ENCODE measurements around the gene PDCD2L.
"Not testable (repeated sequence)": the region's sequence is repeated elsewhere in the genome, so short reads cannot be mapped to it uniquely, and the experiment has no call there.

PDCD2L gene

GRCh38 chr19:34397853-34398252, 6.3 kb upstream of the PDCD2L start:
- DNase-seq (ENCODE audit: low read depth, low spot score): no peak
- H3K4me3 ChIP-seq (ENCODE audit: low read depth, low read length): no peak overlapping the region
- no peak for TF ChIP-seq CTCF (IDR thresholded peaks at IDR 0.05; ENCODE audit: low read depth, low read length)
- in situ Hi-C loops (cut with HindIII; ENCODE audit: low sequenced_read_pairs): no loop called here

GRCh38 chr19:34399886-34400285, 4.3 kb upstream of the PDCD2L start:
- H3K4me3 ChIP-seq (ENCODE audit: low read depth, low read length): no peak overlapping the region
- no peak for TF ChIP-seq CTCF (IDR thresholded peaks at IDR 0.05; ENCODE audit: low read depth, low read length)
- in situ Hi-C loops (cut with HindIII; ENCODE audit: low sequenced_read_pairs): no loop called here
- no peak for DNase-seq (ENCODE audit: low read depth, low spot score)

DNA sequence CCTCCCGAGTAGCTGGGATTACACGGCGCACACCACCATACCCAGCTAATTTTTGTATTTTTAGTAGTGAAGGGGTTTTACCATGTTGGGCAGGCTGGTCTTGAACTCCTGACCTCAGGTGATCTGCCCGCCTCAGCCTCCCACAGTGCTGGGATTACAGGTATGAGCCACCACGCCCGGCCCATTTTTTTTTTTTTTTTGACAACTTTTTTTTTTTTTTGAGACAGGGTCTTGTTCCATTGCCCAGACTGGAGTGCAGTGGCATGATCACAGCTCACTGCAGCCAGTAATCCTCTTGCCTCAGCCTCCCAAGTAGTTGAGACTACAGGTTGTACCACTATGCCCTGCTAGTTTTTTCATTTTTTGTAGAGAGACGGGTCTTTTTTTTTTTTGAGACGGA, 3.4 kb upstream of the PDCD2L start:
- DNase-seq (ENCODE audit: low read depth, low spot score); H3K4me3 ChIP-seq (ENCODE audit: low read depth, low read length); in situ Hi-C loops (cut with HindIII; ENCODE audit: low sequenced_read_pairs): not testable (repeated sequence)

DNA sequence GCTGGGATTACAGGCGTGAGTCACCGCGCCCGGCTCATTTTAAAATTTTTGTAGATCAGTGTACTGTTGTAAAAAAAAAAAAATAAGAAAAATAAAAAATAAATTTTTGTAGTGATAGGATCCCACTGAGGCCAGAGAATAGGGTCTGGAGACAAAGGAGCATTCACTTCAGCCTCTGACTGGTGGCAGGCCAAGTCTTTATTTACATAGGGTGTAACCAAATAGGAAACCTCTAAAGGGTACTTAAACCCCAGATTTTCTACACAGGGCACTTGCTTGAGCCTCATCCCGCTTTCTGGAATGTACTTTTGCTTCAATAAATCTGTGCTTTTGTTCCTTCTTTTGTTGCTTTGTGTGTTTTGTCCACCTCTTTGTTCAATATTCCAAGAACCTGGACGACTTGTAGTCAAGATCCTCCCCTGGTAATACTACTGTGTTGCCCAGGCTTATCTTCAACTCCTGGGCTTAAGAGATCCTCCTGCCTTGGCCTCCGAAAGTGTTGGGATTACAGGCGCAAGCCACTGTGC, 2.1 kb upstream of the PDCD2L start:
- no peak for TF ChIP-seq CTCF (IDR thresholded peaks at IDR 0.05; ENCODE audit: low read depth, low read length)
- no peak overlapping the region for H3K4me3 ChIP-seq (ENCODE audit: low read depth, low read length)
- no peak for DNase-seq (ENCODE audit: low read depth, low spot score)
- in situ Hi-C loops (cut with HindIII; ENCODE audit: low sequenced_read_pairs): no loop called here

DNA sequence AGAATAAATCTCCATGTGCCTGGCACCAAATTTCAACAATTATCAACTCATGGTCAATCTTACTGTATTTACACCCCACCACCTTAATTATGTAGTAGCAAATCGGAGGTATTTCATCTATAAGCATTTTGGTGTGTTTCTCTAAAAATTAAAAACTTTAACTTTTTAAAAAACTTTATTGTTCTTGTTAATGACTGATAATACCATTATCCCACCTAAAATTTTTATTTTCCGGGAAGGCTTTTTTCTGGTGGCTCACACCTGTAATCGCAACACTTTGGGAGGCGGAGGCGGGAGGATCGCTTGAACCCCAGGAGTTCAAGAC, 453 bp upstream of the PDCD2L start:
- no peak for TF ChIP-seq CTCF (IDR thresholded peaks at IDR 0.05; ENCODE audit: low read depth, low read length)
- DNase-seq (ENCODE audit: low read depth, low spot score): no peak
- in situ Hi-C loops (cut with HindIII; ENCODE audit: low sequenced_read_pairs): no loop called here
- peak overlapping the region; percentile 84 for H3K4me3 ChIP-seq (ENCODE audit: low read depth, low read length)

GRCh38 chr19:34405892-34406660, 1.9 kb downstream of the PDCD2L start:
- no peak for TF ChIP-seq CTCF (IDR thresholded peaks at IDR 0.05; ENCODE audit: low read depth, low read length)
- DNase-seq (ENCODE audit: low read depth, low spot score): no peak
- no peak overlapping the region for H3K4me3 ChIP-seq (ENCODE audit: low read depth, low read length)
- in situ Hi-C loops (cut with HindIII; ENCODE audit: low sequenced_read_pairs): no loop called here

DNA sequence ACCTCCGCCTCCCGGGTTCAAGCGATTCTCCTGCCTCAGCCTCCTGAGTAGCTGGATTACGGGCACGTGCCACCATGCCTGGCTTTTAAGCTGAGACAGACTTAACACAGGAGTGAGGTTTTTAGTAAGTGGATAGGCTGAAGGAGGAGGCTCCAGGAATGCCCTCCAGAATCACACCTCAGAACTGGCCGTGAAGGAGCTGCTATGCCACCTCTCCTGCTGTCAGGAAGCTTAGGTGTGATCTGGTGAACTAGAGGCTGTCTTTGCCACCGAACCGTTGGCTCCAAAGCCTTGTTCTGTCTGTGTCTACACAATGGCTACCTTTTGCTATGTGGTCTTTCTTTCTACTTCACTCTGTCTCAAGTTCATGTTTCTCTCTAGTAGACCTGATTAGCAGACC, 4.2 kb downstream of the PDCD2L start:
- no peak for DNase-seq (ENCODE audit: low read depth, low spot score)
- in situ Hi-C loops (cut with HindIII; ENCODE audit: low sequenced_read_pairs): no loop called here
- no peak overlapping the region for H3K4me3 ChIP-seq (ENCODE audit: low read depth, low read length)
- TF ChIP-seq CTCF (IDR thresholded peaks at IDR 0.05; ENCODE audit: low read depth, low read length): no peak
